ENCODE results near the gene C2CD3. TPM values are rescaled to one million over a fixed set of nuclear protein-coding genes. Genes with fewer than 3 reads are reported as not detected.
"Not testable (repeated sequence)": the region's sequence is repeated elsewhere in the genome, so short reads cannot be mapped to it uniquely, and the experiment has no call there.

Gene C2CD3
- total RNA-seq, 1 donor from 2014 or later = 13.2 TPM

DNA sequence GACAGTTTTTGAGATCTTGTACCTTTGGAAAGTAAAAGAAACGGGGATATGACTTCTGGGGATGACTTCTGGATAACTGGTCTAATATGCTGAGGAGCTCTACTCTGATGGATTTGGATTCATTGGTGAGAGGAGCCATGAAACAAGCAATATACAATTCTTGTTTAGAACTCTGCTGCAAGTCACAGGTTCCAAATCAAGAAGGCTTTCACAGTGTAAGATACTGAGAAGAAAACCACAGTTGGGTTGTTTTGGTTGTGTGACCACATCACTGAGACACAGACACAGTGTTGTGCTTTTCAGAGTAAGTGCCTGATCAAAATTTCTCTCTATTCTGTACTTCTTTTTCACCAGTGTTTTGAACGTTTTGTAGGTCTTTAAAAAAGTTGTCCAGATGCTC is 175.1 kb downstream of the C2CD3 start:
- intact Hi-C loops (cut with DNase I) = no loop called here
- DNase-seq (ENCODE audit: low spot score) = no peak

GRCh38 chr11:73995247-73995646 is 175.6 kb downstream of the C2CD3 start:
- intact Hi-C loops (cut with DNase I) = no loop called here
- DNase-seq (ENCODE audit: low spot score) = no peak

DNA sequence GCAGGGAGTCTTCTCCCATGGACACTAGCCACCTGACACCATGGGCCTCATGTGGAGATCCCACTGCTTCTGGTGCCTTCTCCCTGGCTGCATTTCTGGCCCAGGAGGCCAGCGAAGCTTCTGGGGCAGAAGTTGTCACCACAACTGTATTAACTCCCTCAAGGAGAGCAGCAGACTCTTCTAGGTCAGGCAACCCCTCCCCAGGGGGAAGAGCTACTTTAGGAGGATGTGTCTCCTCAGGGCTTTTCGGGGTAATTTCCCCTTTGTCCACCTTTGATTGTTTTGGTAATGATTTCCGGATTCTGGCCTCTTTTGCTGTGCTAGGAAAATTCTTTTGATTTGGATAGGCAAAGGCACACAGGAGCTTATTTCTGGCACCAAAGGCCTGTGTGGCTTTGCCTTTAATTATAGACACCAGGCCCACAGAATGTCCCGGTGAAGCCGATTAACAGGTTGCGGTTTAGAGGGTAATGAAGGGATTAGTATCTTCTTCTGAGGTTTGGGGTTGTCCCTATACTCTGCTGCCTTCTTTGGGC is 179.3 kb downstream of the C2CD3 start:
- peak; percentile 38 for DNase-seq (ENCODE audit: low spot score)
- intact Hi-C loops (cut with DNase I) = no loop called here

DNA sequence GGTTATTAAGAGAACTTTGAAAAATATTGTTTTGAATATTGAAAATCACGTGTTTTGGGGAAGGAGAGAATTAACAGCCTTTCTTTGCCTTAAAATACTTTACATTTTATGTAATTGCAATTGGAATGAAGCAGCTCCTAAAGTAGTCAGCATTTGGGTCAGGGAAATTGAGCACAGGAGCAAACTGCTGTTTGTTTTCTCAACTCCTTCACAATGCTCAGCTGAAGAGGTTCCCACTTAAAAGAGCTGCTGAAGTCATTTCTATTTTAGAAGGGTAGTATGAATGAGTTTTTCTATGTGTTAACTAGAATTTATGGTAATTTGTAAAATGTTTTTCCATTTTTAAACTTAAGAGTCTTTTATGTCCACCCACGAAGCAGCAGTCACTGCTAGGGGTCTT is 180.1 kb downstream of the C2CD3 start:
- intact Hi-C loops (cut with DNase I) = no loop called here

GRCh38 chr11:73989156-73989555 is 181.6 kb downstream of the C2CD3 start:
- intact Hi-C loops (cut with DNase I) = no loop called here
- DNase-seq (ENCODE audit: low spot score) = no peak

More for the DNA sequence above, 180.1 kb downstream of the C2CD3 start:
- no peak for DNase-seq (ENCODE audit: low spot score)

DNA sequence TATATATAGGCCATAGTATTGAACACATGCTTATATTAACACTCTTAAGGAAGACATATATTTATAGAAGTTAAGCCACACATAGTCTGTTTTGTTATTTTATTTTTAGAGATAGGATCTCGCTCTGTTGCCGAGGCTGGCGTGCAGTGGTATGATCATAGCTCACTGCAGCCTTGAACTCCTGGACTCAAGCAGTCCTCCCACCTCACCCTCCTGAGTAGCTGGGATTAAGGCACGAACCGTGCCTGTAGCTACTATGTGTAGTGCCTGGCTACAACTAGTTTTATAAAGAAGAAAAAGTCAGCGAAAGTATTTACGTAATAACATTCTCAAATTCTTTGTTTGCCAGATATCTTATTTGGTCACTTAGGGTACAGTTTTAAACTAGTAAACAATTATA is 182.6 kb downstream of the C2CD3 start:
- intact Hi-C loops (cut with DNase I) = no loop called here

GRCh38 chr11:73985661-73986060 is 185.1 kb downstream of the C2CD3 start:
- DNase-seq (ENCODE audit: low spot score) = peak; percentile 5
- intact Hi-C loops (cut with DNase I) = not testable (repeated sequence)

More for the DNA sequence above, 182.6 kb downstream of the C2CD3 start:
- DNase-seq (ENCODE audit: low spot score) = peak; percentile 4

DNA sequence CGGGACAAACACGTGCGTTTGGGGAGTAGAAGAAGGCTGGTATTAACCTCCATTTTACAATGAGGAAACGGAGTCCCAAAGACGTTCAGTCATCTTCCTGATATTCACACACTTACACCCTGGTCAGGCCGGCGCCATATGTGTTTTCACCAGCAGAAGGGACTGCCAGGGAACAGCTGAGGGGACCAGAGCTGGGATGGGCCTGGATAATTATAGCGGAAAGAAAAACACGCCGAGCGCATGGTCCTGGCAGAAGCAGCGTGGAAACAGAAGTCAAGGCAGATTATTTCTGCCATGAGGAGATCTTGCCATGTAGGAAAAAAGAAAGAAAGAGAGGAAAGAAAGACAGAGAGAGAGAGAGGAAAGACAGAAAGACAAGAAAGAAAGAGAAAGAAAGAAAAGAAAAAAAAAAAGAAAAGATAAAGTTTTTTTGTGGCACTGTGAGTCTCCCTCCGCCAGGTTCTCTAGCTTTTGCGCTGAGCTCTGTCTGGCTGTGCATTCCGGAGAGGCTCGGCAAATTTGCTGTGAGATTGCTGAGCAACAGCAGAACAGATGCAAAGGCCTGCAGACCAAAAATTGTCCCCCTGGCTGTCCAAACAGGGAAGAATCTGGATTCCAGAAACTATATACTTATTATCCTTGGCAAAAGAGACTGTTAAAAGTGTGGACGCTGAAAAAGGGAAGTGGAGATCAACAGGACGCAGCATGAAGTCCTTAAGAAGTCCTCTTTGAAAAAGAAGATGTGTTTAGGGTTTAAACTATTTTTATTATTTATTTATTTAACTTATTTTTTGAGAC is 186.9 kb downstream of the C2CD3 start:
- no peak for DNase-seq (ENCODE audit: low spot score)
- intact Hi-C loops (cut with DNase I) = loop anchor here (5.0 kb wide), 1 partner anchor 33 kb away; no protein-coding TSS in a partner anchor

GRCh38 chr11:73982990-73983740 is 187.6 kb downstream of the C2CD3 start:
- DNase-seq (ENCODE audit: low spot score) = peak; percentile 97
- intact Hi-C loops (cut with DNase I) = loop anchor here (5.0 kb wide), 1 partner anchor 34 kb away; no protein-coding TSS in a partner anchor

- DNase-seq (ENCODE audit: low spot score) = peak; percentile 93
- intact Hi-C loops (cut with DNase I) = loop anchor here (5.0 kb wide), 1 partner anchor 35 kb away; no protein-coding TSS in a partner anchor
These were observed 188.2 kb downstream of the C2CD3 start, which contains the start of gene UCP2 for GRCh38 chr11:73982595-73982989. UCP2 (minus strand) TSS chr11:73982843; CDS start chr11:73978378, 4,465 bp downstream.

DNA sequence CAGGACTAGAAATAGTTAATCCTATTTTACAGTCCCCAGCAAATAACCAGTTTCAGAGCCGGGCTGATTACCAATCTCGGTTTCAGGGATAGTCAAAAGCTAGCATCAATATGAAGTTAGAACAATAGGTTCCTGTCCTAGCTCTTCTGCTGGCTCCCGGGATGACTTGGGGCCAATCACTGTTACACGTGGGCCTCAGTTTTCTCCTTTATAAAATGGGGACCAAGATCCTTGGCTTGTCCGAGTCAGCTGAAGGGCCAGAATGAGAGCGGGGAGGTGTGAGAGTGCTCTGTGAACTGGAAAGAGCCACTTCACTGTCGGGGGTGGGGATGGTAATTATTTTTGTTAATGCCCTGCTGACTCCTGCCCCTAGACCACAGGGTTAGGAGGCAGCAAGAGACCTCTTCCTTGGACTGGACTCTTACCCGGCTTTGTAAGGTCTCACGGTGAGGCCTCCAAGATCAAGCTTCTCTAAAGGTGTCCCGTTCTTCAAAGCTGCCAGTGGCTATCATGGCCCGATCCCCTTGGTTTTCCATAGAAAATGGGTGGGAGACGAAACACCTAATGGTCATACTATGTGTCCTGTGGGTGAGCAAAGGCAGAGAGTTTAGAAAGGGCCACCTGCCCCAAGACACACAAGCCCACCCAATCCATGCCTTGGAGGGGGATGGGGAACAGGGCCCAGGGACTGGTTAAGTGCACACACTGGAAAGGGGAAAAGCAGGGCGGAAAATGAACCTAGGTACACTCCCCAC is 189.6 kb downstream of the C2CD3 start:
- intact Hi-C loops (cut with DNase I) = loop anchor here (5.0 kb wide), 1 partner anchor 36 kb away; no protein-coding TSS in a partner anchor
- DNase-seq (ENCODE audit: low spot score) = peak; percentile 61

DNA sequence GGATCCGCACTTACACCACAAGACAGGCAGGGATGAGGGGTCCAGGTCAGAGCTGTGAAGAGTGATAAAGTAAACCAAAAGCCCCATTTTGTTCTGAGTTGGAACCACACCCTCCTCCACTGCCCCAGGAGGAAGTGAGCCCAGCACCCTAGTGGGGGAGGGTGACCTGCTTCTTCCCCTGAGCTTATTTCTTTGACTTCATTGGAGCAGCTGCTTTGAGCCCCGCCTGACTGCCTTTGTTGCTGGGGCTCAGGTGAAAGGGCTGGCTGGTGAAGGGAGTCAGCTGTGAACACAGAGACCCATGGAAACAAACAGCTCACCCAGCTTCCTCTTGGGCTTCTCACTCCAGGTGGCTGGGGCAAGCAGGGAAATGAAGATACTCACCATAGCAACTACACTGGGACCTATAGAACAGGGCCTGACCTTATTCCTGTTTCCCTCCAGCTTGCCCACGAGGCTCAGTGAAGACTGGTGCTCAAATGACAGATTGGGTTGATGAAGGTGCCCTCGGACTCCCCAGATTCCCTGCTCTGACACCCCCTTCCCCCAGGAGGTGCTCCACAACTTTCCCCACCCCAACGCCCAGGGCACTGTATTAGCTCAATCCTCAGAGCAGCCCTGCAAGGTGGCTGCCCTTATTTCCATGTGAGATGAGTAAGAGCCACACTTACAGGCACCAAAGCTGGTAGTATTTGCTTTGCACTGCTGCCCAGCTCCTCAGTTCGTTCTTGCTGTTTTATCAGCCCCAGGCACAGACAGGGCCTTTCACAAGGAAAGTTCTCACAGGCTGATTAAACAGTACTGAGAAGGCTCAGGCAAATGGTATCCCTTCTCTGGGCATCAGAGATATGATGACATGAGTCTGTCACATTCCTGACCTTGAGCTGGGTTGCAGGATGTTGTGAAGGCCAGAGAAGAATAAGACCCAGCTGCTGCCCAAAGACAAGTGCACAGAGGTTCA is 190.5 kb downstream of the C2CD3 start:
- DNase-seq (ENCODE audit: low spot score) = peak; percentile 76
- intact Hi-C loops (cut with DNase I) = loop anchor here (5.0 kb wide), 1 partner anchor 37 kb away; no protein-coding TSS in a partner anchor

DNA sequence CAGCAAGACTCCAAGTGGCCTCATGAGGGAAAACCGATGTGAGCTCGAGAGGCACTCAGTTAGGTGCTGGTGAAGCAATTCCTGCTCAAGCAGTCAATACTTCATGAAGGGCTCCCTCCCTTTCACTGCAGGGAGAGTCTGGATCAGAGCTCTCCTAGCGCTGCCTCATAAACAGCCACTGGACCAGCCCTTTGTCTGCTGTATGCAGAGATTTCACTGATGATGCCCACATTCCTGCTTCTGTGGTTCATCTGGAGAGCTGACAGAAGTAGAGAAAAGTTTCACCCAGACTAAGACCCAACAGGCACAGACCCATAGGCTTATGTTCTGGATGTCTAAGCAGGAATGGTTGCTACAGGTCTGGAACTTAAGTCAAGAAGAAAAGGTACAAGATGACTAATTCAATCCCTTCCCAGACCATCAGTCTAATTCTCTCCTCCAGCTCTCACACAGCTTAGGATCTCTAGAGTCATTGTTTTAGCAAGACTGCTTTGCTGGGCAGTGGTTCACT is 192.2 kb downstream of the C2CD3 start:
- intact Hi-C loops (cut with DNase I) = no loop called here
- DNase-seq (ENCODE audit: low spot score) = no peak

DNA sequence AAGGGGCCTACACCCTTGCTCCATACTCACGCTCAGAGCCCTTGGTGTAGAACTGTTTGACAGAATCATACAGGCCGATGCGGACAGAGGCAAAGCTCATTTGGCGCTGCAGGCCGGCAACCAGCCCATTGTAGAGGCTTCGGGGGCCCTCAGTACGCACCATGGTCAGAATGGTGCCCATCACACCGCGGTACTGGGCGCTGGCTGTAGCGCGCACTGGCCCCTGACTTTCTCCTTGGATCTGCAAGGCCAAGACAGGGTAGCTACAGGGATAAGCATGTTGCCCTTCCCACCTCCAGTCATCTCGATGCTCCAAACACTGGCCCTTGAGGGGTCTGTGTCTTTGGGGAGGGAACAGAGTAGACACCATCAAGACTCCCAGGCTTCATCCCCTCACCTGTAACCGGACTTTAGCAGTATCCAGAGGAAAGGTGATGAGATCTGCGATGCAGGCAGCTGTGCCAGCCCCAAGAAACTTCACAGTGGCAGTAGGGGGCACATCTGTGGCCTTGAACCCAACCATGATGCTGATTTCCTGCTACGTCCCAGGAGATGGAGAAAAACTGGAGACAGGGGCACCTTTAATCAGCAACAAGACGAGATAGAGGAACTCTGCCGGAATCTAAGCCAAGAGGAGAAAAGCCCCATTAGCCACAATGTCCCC is 192.8 kb downstream of the C2CD3 start:
- DNase-seq (ENCODE audit: low spot score) = peak; percentile 44
- intact Hi-C loops (cut with DNase I) = no loop called here

- intact Hi-C loops (cut with DNase I) = no loop called here
- DNase-seq (ENCODE audit: low spot score) = peak; percentile 54
These were observed 194.2 kb downstream of the C2CD3 start for GRCh38 chr11:73976451-73977151.

DNA sequence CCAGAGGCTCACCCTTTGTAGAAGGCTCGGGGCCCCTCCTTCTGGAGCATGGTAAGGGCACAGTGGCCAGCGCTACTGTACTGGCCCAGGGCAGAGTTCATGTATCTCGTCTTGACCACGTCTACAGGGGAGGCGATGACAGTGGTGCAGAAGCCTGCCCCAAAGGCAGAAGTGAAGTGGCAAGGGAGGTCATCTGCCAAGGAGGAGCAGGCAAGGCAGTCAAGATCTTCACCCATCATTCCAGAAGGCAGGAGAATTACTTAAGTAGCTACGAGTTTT is 195.4 kb downstream of the C2CD3 start:
- intact Hi-C loops (cut with DNase I) = no loop called here
- DNase-seq (ENCODE audit: low spot score) = peak; percentile 58
